GM21390 (cell line): ENCODE measurements around the gene NDUFV1.
"Not testable (repeated sequence)": the region's sequence is repeated elsewhere in the genome, so short reads cannot be mapped to it uniquely, and the experiment has no call there.

Experiments
- ATAC-seq: cut with Tn5 transposase; IDR thresholded peaks from one replicate; pipeline ENCODE4 v1.9.1; 2021; ENCODE audit not compliant: unreplicated experiment

NDUFV1 gene

GRCh38 chr11:67585911-67586310, 20.8 kb upstream of the NDUFV1 start:
- ATAC-seq, result no peak

DNA sequence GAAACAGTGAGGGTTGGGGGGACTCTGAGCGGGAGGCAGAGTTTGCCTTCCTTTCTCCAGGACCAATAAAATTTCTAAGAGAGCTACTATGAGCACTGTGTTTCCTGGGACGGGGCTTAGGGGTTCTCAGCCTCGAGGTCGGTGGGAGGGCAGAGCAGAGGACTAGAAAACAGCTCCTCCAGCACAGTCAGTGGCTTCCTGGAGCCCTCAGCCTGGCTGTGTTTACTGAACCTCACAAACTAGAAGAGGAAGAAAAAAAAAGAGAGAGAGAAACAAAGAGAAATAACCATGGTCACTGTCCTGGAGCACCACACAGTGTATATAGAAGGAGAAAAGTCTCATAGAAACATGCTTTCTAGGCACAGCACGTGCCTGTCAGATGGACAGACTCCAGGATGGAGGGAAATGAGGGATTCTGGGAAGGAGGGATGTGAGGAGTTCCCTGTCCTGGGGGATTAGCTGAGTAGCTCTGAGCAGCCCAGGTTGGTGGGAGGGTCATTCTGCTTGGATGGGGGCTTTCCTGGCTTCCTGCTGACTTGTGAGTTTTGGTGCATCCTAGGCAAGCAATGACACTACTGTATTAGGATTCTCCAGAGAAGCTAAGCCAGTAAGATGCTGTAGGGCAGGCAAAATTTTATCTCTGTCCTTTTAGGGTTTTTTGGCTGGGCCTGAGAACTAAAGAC, 20.0 kb upstream of the NDUFV1 start:
- no peak for ATAC-seq

DNA sequence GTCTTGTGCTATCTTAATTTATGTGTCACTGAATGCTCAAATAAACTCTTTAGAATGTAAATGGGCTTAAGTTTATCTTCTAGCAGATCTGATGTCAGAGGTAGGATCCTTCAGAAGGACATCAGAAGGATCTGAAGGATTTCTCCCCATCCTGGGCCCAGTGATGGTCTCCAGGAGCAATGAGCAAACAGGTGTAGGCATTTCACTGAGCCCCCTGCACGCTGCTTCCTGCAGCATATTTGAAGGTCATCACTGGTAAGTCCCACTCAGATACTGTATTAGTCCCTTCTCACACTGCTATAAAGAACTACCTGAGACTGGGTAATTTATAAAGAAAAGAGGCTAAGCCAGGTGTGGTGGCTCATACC, 18.6 kb upstream of the NDUFV1 start:
- peak; percentile 21 for ATAC-seq

- not testable (repeated sequence) for ATAC-seq
These were observed 17.8 kb upstream of the NDUFV1 start for GRCh38 chr11:67588899-67589415.

GRCh38 chr11:67592880-67593564, 13.7 kb upstream of the NDUFV1 start:
- ATAC-seq, result no peak

- ATAC-seq, result no peak
These were observed 13.2 kb upstream of the NDUFV1 start for GRCh38 chr11:67593565-67593905.

GRCh38 chr11:67594480-67594879, 12.3 kb upstream of the NDUFV1 start:
- no peak for ATAC-seq

GRCh38 chr11:67596753-67597300, 9.9 kb upstream of the NDUFV1 start:
- no peak for ATAC-seq

DNA sequence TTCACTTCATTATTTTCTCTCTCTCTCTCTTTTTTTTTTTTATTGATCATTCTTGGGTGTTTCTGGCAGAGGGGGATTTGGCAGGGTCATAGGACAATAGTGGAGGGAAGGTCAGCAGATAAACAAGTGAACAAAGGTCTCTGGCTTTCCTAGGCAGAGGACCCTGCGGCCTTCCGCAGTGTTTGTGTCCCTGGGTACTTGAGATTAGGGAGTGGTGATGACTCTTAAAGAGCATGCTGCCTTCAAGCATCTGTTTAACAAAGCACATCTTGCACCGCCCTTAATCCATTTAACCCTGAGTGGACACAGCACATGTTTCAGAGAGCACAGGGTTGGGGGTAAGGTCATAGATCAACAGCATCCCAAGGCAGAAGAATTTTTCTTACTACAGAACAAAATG, 9.3 kb upstream of the NDUFV1 start:
- ATAC-seq, result not testable (repeated sequence)

GRCh38 chr11:67597963-67598362, 8.8 kb upstream of the NDUFV1 start:
- ATAC-seq, result not testable (repeated sequence)

- no peak for ATAC-seq
These were observed 7.6 kb upstream of the NDUFV1 start for GRCh38 chr11:67599149-67599548.

GRCh38 chr11:67600324-67601029, 6.3 kb upstream of the NDUFV1 start:
- ATAC-seq, result peak; percentile 54

- no peak for ATAC-seq
These were observed 5.6 kb upstream of the NDUFV1 start for GRCh38 chr11:67601098-67601497.

DNA sequence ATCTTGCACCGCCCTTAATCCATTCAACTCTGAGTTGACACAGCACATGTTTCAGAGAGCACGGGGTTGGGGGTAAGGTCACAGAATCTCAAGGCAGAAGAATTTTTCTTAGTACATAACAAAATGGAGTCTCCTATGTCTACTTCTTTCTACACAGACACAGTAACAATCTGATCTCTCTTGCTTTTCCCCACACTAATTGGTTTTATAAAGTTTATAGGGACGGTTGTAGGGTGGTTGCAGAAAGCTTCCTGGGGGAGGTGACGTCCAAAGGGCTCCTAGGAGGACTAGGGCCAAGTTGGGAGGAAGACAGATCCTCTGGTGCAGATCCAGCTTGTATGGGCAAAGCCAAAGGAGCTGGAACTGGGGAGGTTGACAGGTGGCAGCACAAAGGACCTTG, 2.6 kb upstream of the NDUFV1 start:
- ATAC-seq, result not testable (repeated sequence)

DNA sequence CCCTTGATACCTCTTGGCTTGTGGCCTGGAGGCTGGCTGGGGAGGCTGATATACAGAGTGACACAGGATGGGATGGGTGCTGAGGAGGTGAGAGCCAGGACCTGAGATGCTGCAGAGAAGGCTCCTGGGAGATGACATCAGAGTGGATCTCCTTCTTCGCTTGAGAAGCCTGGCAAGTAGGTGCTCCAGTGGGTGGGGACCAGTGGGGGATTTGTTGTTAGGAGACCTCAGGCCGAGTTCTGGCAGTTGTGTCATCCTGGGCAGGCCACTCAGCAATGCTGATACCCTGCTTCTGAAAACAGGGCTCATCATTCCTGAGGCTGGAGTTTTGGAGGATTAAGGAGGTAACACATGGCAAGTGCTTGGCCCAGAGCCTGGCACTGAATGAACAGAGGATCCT, 1.9 kb upstream of the NDUFV1 start:
- no peak for ATAC-seq

DNA sequence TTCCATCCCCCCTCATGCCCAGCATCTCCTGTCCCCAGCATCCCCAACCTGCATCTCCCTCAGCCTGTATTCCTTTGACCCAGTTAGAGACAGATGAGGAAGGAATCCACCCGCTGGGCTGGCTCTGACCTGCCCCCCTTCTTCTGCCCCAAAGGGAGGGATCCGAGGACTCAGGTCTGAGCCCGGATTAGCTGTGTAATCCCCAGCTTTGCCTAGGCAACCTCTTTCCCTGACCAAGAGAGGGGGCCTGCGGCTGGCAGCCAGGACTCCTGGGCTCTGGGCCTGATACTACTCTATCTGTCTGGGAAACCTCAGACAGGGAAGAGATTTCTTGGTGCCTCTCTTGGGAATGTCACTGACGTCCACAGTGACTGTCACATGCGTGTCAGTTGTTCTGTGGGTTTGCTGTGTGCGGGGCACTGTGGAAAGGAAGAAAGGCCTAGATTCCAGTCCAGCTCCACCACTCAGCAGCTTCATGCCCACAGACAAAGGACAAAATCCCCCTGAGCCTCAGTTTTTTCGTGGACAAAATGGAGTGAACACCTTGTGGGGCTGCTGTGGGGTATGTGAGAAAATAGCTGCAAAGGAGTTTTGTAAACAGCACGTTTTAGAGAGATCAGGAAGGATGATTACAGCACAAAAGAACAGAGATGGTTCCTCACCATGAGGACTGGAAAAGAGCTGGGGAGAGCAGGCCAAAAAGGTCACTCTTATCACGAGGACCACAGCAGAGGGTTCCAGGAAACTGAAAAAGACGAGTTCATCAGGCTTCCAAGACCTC, 1.3 kb upstream of the NDUFV1 start:
- no peak for ATAC-seq

- ATAC-seq, result no peak
These were observed 644 bp upstream of the NDUFV1 start for GRCh38 chr11:67606093-67606491.

DNA sequence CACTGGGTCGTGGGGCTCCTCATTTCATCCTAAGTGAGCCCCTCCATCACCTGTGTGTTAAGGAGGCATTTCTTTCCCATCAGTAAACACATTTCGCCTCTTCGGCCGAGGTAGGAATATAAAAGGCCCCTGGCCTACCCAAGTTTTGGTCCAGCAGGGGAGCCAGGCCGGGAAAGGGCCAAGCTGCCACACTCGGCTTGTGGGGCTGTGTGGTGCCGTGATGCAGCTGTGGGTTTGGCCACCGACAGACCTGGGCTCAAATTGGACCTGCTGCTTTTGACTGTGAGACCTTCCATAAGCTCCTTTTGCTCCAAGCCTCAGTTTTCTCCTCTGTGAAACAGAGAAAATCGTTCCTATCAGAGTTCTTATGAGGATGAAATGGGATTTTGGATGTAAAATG, 771 bp downstream of the NDUFV1 start:
- ATAC-seq, result no peak

GRCh38 chr11:67608486-67608885, 1.8 kb downstream of the NDUFV1 start:
- ATAC-seq, result no peak

GRCh38 chr11:67609316-67609715, 2.6 kb downstream of the NDUFV1 start:
- ATAC-seq, result no peak

- no peak for ATAC-seq
These were observed 3.6 kb downstream of the NDUFV1 start for GRCh38 chr11:67610302-67610868.
